Measurements from ENCODE around the gene TNIP1.

TNIP1 gene

DNA sequence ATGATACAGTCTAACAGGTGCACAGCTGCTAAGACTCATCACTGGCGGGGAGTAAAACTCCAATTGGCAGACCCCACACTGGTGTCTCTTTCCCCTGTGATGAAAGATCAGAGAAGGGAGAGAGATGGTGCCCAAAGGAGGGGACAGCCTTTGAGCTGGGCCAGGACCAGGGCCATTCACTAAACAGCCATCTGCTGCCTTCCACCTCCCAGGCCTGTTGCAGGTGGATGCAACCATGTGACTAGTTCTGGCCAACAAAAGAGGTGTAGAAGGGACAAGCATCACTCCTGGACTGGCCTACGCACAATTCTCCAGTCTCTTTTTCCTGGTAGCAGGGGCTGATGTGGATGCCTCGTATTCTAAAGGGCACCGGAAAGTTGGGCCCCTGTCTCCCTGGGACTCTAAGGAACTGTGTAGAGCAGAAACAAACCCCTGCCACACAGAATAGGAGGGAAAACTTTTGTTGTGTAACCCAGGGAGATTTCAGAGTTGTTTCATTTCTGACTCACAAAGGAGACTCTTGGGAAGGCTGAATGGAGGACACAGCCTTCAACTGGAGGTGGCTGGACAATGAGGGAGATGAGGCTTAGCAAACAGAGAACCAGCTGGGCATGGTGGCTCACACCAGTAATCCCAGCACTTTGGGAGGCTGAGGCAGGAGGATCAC lies 26.9 kb downstream of the TNIP1 start:
- Histone ChIP-seq H3K27ac (ENCODE audit: low read depth, low read length) (no peak overlapping the region), H3K36me3 (ENCODE audit: control insufficient read depth, insufficient read depth, low read length) (peaks cover 48% of the 10 kb centered on the region), H3K27me3 (ENCODE audit: control insufficient read depth, insufficient read depth, low read length) (no peaks in the 10 kb centered on the region), H3K9ac (ENCODE audit: low read length) (no peak overlapping the region), H3K4me3 (ENCODE audit: low read length) (no peak overlapping the region), H3K4me1 (ENCODE audit: control insufficient read depth, insufficient read depth, low read length) (no peaks in the 10 kb centered on the region)

DNA sequence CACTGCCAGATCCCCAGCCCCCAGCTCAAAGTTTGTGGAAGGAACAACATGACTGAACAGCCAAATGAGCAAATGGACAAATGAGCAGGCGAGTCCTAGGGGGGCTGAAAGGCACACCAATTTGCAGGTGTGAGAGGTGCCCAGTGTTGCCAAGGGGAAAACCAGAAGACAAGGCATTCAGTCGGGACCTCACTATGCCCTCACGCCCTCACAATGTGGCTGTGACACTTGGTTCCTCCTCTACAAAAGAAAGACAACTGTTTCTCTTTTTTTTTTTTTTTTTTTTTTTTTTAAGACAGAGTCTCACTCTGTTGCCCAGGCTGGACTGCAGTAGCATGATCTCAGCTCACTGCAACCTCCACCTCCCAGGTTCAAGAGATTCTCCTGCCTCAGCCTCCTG lies 28.0 kb downstream of the TNIP1 start:
- Histone ChIP-seq H3K27ac (ENCODE audit: low read depth, low read length) (no peak overlapping the region), H3K27me3 (ENCODE audit: control insufficient read depth, insufficient read depth, low read length) (no peaks in the 10 kb centered on the region), H3K4me1 (ENCODE audit: control insufficient read depth, insufficient read depth, low read length) (no peaks in the 10 kb centered on the region), H3K36me3 (ENCODE audit: control insufficient read depth, insufficient read depth, low read length) (peaks cover 49% of the 10 kb centered on the region), H3K4me3 (ENCODE audit: low read length) (no peak overlapping the region), H3K9ac (ENCODE audit: low read length) (no peak overlapping the region)

- Histone ChIP-seq H3K4me3 (ENCODE audit: low read length) (no peak overlapping the region), H3K27me3 (ENCODE audit: control insufficient read depth, insufficient read depth, low read length) (no peaks in the 10 kb centered on the region), H3K4me1 (ENCODE audit: control insufficient read depth, insufficient read depth, low read length) (no peaks in the 10 kb centered on the region), H3K36me3 (ENCODE audit: control insufficient read depth, insufficient read depth, low read length) (peaks cover 54% of the 10 kb centered on the region), H3K27ac (ENCODE audit: low read depth, low read length) (no peak overlapping the region), H3K9ac (ENCODE audit: low read length) (no peak overlapping the region)
These were observed 28.8 kb downstream of the TNIP1 start for GRCh38 chr5:151051931-151052608.

DNA sequence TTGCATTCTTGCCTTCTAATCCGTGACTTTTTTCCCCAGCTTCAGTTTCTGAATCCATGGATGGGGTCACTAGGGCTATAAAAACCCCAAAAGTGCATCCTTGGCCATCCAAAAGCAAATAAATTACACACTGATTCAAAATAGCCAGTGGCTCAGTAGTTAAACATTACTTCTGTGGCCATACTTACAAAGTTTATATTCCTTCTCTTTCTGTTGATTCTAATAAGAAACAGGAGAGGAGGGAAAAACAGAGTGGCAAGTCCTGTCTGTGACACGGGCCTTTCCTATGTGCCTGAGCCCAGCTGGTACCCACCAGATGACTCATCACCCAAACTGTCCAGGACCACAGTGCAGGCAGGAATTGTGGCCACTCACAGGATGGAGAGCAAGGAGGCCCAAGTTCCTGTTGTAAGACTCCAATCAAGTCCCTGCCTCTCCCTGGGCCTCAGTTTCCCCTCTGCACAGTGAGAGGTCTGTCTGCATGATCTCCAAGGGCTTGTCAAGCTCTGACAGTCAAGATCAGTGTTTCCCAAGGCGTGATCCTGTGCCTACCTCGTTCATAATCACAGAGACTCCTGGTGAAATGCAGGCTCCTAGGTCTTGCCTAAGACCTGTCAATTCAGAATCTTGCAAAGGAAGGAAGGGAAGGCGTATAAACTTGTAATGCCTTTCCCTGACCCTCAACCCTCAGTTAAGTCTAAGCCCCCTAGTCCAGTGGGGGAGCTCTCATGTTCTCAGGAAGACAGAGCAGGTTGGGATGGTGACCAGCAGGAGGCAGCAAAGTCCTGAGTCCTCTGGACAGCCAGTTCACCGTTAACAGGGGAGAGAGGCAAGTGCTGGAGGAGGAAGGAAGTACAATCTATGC lies 29.5 kb downstream of the TNIP1 start:
- peaks cover 52% of the 10 kb centered on the region for H3K36me3 ChIP-seq (ENCODE audit: control insufficient read depth, insufficient read depth, low read length)
- H3K27me3 ChIP-seq (ENCODE audit: control insufficient read depth, insufficient read depth, low read length) = no peaks in the 10 kb centered on the region
- no peak overlapping the region for H3K4me3 ChIP-seq (ENCODE audit: low read length)

DNA sequence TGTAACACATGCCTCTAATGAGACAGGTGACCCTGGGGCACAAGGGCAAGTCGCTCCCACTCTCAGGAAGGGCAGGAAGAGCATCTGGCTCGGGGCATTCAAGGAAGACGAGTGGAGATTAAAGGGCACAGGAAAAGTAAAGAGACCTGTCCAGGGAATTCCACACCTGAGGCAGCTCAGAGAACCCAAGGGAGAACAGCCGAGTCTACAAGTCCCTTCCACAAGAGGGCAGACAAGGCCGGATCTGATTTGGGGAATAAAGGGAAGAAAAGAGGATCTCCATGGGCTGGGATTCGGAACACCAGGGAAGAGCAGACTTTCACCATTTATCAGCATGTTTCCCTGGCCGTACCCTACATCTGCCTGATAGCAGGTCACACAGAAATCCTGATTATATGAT lies 32.3 kb downstream of the TNIP1 start:
- Histone ChIP-seq H3K4me3 (ENCODE audit: low read length) (no peak overlapping the region), H3K4me1 (ENCODE audit: control insufficient read depth, insufficient read depth, low read length) (no peaks in the 10 kb centered on the region), H3K9ac (ENCODE audit: low read length) (no peak overlapping the region), H3K27me3 (ENCODE audit: control insufficient read depth, insufficient read depth, low read length) (no peaks in the 10 kb centered on the region), H3K36me3 (ENCODE audit: control insufficient read depth, insufficient read depth, low read length) (peaks cover 48% of the 10 kb centered on the region), H3K27ac (ENCODE audit: low read depth, low read length) (no peak overlapping the region)

More for the DNA sequence above, 29.5 kb downstream of the TNIP1 start:
- Histone ChIP-seq H3K4me1 (ENCODE audit: control insufficient read depth, insufficient read depth, low read length) (no peaks in the 10 kb centered on the region), H3K9ac (ENCODE audit: low read length) (no peak overlapping the region), H3K27ac (ENCODE audit: low read depth, low read length) (no peak overlapping the region)

DNA sequence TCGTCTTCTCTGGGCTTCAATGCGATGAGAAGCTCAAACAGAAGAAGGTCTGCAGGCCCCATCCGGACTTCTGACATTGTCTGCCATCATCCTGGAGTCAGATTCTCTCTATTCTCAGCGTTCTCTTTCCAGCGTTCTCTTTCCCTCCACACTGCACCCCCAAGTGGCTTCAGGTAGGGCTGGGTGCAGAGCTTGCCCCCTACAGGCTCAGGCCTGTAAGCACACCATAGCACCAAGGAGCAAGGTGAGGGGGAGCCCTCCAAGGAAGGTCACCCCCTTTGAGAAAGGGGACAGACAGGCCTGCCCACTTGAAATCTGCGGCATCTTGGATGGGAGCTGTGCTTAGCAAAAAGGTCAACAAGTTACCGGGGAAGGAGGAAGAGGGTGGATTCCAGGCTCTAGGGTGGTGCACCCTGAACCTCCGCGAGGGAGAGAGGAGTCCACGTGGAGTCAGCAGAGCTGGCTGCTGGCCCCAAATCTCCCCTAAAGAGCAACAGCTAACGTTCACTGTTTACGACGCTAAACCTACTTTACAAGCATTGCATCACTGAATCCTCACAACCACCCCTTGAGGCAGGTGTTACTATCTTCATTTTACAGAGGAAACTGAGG lies 32.9 kb downstream of the TNIP1 start:
- Histone ChIP-seq H3K4me3 (ENCODE audit: low read length) (no peak overlapping the region), H3K9ac (ENCODE audit: low read length) (no peak overlapping the region), H3K4me1 (ENCODE audit: control insufficient read depth, insufficient read depth, low read length) (no peaks in the 10 kb centered on the region), H3K36me3 (ENCODE audit: control insufficient read depth, insufficient read depth, low read length) (peaks cover 49% of the 10 kb centered on the region), H3K27ac (ENCODE audit: low read depth, low read length) (no peak overlapping the region), H3K27me3 (ENCODE audit: control insufficient read depth, insufficient read depth, low read length) (no peaks in the 10 kb centered on the region)

GRCh38 chr5:151042453-151043093 lies 38.3 kb downstream of the TNIP1 start:
- Histone ChIP-seq H3K27me3 (ENCODE audit: control insufficient read depth, insufficient read depth, low read length) (no peaks in the 10 kb centered on the region), H3K4me3 (ENCODE audit: low read length) (no peak overlapping the region), H3K27ac (ENCODE audit: low read depth, low read length) (no peak overlapping the region), H3K4me1 (ENCODE audit: control insufficient read depth, insufficient read depth, low read length) (peaks cover 12% of the 10 kb centered on the region), H3K9ac (ENCODE audit: low read length) (no peak overlapping the region), H3K36me3 (ENCODE audit: control insufficient read depth, insufficient read depth, low read length) (peaks cover 53% of the 10 kb centered on the region)

- H3K27me3 ChIP-seq (ENCODE audit: control insufficient read depth, insufficient read depth, low read length) = no peaks in the 10 kb centered on the region
- H3K27ac ChIP-seq (ENCODE audit: low read depth, low read length) = no peak overlapping the region
- peaks cover 55% of the 10 kb centered on the region for H3K36me3 ChIP-seq (ENCODE audit: control insufficient read depth, insufficient read depth, low read length)
- no peak overlapping the region for H3K4me3 ChIP-seq (ENCODE audit: low read length)
- H3K9ac ChIP-seq (ENCODE audit: low read length) = no peak overlapping the region
- H3K4me1 ChIP-seq (ENCODE audit: control insufficient read depth, insufficient read depth, low read length) = peaks cover 13% of the 10 kb centered on the region
These were observed 39.1 kb downstream of the TNIP1 start for GRCh38 chr5:151041577-151042268.

GRCh38 chr5:151040211-151040747 lies 40.6 kb downstream of the TNIP1 start:
- peaks cover 54% of the 10 kb centered on the region for H3K36me3 ChIP-seq (ENCODE audit: control insufficient read depth, insufficient read depth, low read length)
- H3K9ac ChIP-seq (ENCODE audit: low read length) = no peak overlapping the region
- H3K27ac ChIP-seq (ENCODE audit: low read depth, low read length) = no peak overlapping the region

GRCh38 chr5:151039665-151040064 lies 41.2 kb downstream of the TNIP1 start:
- Histone ChIP-seq H3K36me3 (ENCODE audit: control insufficient read depth, insufficient read depth, low read length) (peaks cover 57% of the 10 kb centered on the region), H3K4me3 (ENCODE audit: low read length) (no peak overlapping the region), H3K27me3 (ENCODE audit: control insufficient read depth, insufficient read depth, low read length) (no peaks in the 10 kb centered on the region), H3K9ac (ENCODE audit: low read length) (no peak overlapping the region), H3K27ac (ENCODE audit: low read depth, low read length) (no peak overlapping the region), H3K4me1 (ENCODE audit: control insufficient read depth, insufficient read depth, low read length) (peaks cover 13% of the 10 kb centered on the region)

More at GRCh38 chr5:151040211-151040747, 40.6 kb downstream of the TNIP1 start:
- H3K4me3 ChIP-seq (ENCODE audit: low read length) = no peak overlapping the region
- H3K4me1 ChIP-seq (ENCODE audit: control insufficient read depth, insufficient read depth, low read length) = peaks cover 13% of the 10 kb centered on the region
- H3K27me3 ChIP-seq (ENCODE audit: control insufficient read depth, insufficient read depth, low read length) = no peaks in the 10 kb centered on the region

DNA sequence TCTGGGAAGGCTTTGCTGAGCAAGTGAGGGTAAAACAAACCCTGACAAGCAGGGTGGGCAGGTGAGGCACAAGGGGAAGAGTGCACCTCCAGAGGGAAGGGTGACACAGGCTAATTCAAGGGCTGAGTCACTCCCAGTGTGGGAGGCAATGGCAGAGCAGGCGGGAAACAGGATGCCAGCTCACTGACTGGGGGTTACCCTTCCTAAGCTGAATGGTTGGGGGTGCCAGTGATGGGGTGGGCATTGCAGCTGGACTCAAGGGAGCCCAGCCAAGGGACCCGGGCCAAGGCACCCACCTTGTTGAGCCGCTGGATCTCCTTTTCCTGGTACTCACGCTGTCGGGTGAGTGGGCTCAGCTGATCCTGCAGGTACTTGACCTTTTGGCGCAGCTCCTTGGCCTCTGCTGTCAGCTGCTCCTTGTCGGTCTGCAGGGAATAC lies 42.0 kb downstream of the TNIP1 start:
- Histone ChIP-seq H3K27me3 (ENCODE audit: control insufficient read depth, insufficient read depth, low read length) (no peaks in the 10 kb centered on the region), H3K9ac (ENCODE audit: low read length) (no peak overlapping the region), H3K4me3 (ENCODE audit: low read length) (no peak overlapping the region), H3K4me1 (ENCODE audit: control insufficient read depth, insufficient read depth, low read length) (peaks cover 13% of the 10 kb centered on the region), H3K36me3 (ENCODE audit: control insufficient read depth, insufficient read depth, low read length) (peaks cover 62% of the 10 kb centered on the region), H3K27ac (ENCODE audit: low read depth, low read length) (peak overlapping the region; percentile 45)

Data from rectal smooth muscle tissue (tissue), 1 donor.